HG03025 (cell line): ENCODE data around the gene TRAIP.
"Not testable (repeated sequence)": the region's sequence is repeated elsewhere in the genome, so short reads cannot be mapped to it uniquely, and the experiment has no call there.

Source experiments
- ATAC-seq: cut with Tn5 transposase; IDR thresholded peaks from one replicate; pipeline ENCODE4 v1.9.1; 2021; ENCODE audit warnings: mild to moderate bottlenecking, moderate library complexity; ENCODE audit not compliant: unreplicated experiment, low FRiP score

The TRAIP gene

DNA sequence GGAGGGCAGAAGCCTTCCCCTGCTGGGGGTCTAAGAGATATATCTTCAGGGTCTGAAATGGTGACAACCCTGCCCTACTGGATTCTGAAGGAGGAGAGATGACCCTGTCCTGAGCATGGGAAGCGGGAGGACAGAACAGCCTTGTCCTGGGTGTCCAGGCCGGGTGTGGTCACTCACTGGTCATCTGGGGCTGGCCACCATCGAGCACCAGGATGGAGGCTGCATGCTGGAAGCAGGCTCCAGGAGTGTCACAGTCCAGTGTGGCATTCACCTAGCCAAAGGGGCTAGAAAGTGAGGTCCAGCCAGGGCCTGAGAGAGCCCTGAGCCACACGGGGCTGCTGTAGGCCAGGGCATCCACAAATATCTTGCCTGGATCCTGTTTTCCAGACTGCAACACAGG is 61.9 kb downstream of the TRAIP start:
- ATAC-seq, result no peak

DNA sequence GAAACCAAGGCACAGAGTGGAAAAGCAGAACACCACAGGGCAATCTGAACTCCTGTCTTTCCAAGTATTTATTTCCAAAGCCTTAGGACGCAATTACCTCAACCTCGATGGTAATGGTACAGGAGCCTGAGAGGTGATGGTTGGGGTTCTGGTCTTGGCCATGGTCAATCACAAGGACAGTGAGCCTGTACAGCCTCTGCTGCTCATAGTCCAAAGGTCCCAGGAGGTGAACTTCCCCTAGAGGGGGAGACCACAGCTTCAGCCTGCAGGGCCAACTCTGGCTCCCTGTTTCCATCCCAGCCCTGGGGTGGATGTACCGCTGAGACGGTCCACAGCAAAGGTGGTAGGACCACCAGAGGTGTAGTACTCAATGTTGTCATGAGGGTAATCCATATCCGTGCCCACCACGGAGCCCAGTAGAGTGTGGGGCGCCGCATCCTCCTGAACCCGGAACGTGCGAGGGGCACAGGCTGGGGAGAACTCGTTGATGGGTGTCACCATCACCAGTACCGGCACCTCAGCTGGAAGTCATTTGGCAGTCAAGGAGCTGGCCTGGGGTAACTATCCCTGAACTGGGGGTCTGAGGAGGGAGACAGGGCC is 62.8 kb downstream of the TRAIP start:
- ATAC-seq, result no peak

DNA sequence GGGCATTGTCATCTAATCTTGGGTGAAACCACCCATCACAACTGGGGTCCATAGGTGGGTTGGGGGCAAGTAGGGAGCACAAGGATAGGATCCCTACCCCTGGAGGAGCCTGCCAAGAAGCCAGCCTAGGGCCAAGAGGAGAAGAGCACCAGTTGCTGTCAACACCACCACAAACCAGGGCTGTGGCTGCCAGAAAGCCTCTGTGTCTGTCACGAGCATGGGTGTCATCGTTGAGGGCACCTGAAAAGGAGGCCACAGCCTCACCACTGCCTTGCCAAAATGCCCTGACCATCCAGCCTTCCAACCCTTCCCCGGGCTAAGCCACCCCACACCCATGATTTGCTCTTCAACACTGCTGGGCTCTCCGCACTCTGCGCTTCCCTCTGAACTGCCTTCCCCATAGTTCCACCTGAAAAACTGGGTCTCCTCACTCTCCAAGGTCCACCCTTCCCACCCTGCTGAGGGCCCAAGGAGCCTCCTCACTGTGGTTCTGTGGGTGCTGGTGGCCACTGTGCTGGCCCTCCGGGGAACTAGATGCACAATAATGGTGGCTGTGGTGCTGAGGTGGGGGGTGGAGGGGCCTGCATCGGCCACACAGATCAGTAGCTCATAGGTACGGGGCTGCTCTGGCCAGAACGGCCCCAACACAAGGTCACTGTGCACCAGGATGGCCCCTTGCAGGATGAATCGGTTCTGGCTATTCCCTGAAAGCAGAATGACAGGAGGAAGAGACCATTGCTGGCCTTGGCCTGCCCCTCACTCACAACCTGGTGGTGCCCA is 63.8 kb downstream of the TRAIP start:
- no peak for ATAC-seq

DNA sequence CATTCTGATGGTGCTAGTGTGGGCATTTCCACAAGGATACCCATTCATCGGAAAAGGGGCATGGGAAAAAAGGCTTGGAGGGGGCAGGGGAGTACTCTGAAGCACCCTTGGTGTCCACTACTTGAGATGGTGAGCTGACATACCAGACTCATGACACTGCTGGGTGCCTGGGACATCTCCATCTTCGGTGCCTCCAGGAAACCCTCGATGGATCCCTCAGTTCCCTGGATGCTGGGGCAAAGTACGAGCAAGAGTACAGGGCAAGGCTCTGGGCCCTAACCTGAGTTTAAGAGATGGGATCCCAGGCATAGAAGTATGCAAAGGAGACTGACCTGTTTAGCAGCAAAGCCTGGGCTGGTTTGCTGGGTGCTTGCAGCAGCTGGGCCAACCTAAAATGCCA is 64.8 kb downstream of the TRAIP start:
- no peak for ATAC-seq

DNA sequence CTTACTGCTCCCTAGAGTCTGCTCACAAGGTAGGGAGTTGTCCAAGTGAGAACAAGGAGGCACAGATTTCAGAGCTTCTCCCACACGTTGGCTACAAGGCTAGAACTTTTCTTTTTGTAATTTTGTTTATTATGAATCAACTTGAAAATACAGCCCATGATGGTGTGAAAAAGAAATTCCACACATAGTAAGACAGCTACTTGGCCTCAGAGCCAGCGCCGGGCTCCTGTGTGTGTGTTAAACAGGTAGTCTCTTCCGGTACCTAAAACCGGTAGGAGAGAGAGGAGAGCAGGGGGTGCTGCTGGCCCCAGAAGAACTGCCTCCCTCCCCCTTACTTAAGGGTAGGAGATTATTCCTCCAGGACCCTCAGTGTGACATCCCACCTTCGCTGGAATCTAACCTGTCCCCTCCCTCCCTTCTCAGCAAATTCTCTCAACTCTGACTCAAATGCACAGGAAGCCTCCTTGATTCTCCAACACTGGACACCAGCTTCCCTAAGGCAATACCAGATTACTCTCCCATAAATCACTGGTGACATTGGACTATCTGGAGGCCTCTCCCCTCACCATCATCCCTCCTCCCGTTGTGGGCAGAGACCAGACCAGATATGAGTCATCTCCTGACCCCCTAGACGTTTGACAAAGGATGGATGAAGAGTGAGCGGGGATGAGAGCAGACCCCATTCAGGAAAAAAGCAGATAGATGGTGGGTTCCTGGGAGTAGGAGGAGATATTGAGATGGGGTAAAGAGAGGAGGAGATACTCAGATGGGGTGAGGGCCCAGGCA is 65.5 kb downstream of the TRAIP start:
- no peak for ATAC-seq

DNA sequence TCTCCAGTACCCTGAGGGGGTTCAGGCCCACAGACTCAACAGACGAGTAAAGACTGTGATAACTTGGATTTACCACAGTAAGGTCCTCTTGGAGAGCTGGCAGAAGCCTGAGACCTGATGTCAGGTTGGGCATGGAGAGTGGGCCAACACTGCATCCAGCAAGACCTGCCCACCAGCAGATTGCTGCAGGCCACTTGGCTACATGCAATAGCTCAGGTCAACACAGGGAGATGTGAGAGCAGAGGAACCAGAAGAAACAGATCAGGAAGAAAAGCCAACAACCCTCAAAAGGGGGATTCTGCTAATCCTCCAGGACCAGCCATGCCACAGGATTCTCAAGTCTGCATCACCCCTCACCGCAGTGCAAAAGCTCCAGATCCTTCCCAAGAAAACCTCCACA is 68.3 kb downstream of the TRAIP start:
- no peak for ATAC-seq

DNA sequence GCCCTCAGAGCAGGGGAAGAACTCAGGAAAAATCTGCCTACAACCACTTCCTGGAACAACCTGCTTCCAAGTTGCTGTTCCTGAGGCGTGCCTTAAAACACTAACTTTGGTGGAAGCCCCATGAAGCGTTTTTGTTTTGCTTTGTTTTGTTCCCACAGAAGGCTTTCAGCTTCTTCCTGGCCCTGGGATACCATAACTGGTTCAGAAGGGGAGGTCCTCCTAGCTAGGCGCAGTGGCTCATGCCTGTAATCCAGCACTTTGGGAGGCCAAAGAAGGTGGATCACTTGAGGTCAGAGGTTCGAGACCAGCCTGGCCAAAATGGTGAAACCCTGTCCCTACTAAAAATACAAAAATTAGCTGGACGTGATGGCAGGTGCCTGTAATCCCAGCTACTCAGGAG is 68.8 kb downstream of the TRAIP start:
- ATAC-seq, result no peak

DNA sequence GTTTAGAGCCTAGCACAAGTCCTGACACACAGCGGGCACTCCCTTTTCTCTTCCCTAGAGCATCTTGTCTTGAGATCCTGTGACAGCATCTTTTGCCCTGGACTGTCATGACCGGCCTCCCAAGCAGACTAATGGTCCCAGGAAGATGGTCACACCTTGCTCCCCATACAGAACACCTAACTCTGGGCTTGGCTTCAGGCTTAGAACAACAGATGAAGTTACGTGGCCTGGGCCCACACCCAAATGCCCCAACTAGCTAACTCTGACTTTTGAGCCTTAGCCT is 69.2 kb downstream of the TRAIP start:
- no peak for ATAC-seq

DNA sequence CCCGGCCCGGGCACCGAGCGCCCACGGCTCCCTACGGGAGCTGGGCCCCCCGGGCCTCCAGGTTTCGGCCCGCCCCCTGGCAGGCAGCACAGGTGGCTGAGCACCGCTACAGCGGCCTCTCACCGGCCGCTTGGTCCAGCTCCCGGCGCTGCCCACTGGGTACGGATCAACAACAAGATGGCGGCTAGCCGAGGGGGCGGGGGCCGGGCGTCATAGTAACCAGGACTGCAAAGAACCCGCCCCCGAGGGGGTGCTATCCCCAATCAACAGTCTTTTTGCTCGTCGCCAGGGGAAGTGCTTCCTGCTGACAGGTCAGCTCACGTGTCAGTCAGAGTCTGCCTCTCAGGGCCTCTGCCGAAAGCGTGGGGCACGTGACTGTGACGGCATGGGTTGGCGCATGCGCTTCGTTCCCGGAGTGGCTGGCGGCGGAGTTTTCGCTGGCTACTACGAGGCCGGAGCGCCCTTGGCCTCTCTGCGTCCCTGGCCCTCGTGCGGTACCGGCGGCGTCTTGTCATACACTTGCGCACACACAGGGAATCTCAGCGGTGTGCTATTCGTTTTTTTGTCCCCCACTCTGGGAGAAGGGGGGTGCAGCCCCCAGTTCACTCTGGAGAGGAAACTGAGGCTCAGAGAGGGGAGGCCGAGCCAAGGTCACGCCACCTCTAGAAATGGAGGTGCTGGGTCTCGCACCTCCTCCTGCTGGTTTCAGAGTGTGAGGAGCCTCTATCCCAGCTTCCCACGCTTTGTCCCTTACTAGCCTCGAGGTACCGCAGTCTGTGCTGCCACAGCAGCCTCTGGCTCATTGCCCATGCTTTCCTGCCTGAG is 69.8 kb downstream of the TRAIP start, which contains the start of gene IP6K1:
TSS of gene IP6K1 (minus strand) at position 186 of the 825 bp plus-strand sequence. CDS start 38,502 bp downstream, outside the sequence.
- ATAC-seq, result peak; percentile 96

DNA sequence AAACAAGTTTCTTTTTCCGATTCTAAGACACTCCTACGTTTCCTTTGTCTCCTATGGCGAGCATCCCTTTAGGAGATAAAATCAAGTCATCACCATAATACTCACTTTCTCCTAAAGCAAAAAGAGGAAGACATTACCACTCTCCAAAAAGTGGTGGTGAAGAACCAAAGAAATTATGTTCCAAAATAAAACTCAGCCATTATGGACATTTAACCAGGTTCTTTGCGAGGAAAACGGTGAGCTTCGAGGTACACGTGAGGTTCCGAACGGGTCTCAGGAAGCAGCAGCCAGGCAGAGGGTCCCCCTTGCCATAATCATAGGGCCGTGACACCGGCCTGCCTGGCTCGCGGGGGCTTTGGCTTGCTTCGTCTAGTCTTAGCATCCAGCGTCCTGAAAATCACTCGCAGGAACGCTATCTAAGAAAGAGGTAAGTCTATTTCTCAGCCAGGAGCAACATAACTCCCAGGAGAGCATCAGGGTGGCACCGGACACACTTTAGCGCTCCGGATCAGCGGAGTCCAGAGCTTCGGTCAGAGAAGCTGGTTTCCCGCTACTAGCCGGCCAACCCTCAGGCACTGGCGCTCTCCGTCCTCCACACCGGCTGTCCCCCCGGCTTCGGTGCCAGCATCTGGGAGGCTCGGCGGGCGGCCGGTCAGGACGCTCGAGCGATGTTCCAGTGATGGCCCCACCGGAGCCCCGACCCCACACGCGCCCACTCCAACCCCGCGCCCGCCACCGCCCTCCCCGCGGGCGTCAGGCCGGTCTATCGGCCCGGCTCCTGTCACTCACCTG is 70.6 kb downstream of the TRAIP start:
- peak; percentile 36 for ATAC-seq

DNA sequence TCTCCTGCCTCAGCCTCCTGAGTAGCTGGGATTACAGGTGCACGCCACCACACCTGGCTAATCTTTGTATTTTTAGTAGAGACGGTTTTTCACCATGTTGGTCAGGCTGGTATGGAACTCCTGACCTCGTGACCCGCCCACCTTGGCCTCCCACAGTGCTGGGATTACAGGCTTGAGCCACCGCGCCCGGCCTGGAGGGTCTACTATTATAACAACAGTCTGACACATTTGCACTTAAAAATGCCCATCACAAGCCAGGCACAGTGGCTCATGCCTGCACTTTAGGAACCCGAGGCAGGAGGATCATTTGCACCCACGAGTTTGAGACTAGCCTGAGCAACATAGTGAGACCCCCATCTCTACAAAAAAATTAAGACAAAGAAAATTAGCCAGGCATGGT is 74.1 kb downstream of the TRAIP start:
- not testable (repeated sequence) for ATAC-seq

DNA sequence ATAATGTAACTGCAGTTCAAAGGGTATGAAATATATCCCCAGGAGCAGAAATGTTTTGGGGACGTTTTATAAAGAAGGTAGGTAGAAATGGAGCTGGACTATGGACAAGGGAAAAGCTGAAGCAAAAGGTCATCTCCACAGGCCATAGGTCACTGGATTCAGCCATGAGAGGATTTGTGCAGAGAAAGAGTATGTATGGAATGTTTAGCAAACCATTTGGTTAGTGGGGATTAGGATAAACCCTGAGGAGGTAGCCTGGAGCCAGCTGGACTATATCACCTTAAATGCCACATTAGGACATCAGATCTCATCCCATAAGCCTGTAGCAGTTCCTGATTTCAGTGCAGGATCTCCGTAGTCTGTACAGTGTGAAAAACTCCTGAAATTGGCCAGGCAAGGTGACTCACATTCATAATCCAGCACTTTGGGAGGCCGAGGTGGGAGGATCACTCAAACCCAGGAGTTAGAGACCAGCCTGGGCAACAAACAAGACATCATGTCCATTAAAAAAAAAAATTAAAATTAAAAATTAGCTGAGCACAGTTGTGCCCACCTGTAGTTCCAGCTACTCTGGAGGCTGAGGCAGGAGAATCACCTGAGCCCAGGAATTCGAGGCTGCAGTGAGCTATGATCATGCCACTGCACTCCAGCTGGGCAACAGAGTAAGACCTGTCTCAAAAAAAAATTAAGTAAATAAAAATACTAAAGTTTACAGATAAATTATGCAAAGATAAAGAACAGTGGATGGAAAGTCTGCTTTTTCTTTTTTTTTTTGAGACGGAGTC is 74.8 kb downstream of the TRAIP start:
- ATAC-seq, result no peak

DNA sequence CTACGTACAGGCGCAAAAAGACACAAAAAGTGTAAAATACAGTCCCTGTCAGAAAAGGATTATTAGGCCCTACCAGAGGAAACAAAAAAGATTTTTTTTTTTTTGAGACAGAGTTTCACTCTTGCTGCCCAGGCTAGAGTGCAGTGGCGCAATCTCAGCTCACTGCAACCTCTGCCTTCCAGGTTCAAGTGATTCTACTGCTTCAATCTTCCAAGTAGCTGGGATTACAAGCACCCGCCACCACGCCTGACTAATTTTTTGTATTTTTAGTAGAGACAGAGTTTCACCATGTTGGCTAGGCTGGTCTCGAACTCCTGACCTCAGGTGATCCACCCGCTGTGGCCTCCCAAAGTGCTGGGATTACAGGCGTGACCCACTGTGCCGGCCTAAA is 75.4 kb downstream of the TRAIP start:
- ATAC-seq, result not testable (repeated sequence)

DNA sequence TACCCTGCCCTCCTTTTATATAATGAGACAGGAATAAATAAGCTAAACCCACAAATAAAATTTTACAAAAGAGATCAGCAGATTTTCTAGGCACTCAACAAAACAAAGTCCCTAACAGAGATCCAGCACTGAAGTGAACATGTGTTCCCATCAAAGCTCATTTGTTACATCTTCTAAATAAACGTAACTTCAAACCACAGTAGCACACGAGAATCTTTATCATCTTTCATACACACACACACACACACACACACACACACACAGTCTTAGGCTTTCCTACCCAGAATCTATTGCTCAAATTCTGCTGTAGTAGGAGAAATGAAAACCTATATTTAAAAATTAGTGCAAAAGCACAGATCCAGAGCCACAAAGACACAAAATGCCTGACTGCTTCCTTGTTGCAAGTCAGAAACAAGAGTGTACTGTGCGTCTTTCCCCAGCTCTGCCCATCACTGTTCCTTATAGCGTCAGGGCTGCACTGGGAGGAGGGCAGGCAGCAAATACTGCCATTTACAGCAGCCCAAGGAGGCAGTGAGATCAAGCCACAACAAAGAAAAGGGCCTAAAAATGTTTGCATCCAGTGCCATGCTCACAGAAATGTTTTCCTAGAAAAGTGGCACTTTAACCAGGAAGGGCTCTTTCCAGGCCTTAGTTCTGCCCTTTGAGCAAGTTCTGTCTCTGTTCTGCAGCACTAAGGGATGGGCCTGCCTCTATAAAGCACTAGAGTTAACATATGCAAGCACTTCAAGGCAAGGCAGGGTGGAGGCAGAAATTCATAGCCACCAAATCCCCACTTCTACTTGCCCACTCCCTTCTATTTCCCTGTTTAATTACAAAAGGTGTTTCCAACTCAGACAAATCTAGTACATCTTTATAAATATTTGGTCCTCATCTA is 76.0 kb downstream of the TRAIP start:
- no peak for ATAC-seq

DNA sequence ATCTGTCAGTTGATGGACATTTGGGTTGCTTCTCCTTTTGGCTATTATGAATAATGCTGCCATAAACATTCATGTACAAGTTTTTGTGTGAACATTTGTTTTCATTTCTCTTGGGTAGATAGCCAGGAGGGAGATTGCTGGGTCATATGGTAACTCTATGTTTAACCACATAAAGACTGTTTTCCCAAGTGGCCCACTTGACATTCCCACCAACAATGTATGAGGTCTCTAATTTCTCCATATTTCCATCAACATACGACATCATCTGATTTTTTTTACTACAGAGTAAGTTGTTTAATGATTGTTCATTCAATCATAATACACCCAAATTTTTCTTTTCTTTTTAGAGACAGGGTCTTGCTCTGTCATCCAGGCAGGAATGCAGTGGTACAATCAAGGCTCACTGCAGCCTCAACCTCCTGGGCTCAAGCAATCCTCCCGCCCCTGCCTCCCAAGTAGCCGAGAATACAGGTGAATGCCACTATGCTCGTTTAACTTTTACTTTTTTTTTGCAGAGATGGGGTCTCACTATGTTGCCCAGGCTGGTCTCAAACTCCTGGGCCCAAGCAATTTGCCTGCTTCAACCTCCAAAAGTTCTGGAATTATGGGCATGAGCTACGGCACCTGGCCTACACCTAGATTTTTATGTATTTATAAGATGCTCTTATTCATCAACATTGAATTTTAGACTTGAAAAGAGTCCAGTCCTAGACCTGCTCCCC is 76.8 kb downstream of the TRAIP start:
- ATAC-seq, result no peak
